Measurements from ENCODE around the gene MIS18A.

Gene MIS18A

GRCh38 chr21:32320726-32321125 is 41.9 kb upstream of the MIS18A start:
- no peak for DNase-seq (ENCODE audit: extremely low spot score)
- ChIA-PET CTCF (no interaction called here), POLR2A (no interaction called here)
- no peak for TF ChIP-seq CTCF (IDR thresholded peaks at IDR 0.05; ENCODE audit: control extremely low read depth, extremely low read depth, low read depth, missing control alignments)

GRCh38 chr21:32320059-32320458 is 41.2 kb upstream of the MIS18A start:
- CTCF ChIA-PET = no interaction called here
- DNase-seq (ENCODE audit: extremely low spot score) = no peak
- TF ChIP-seq CTCF (IDR thresholded peaks at IDR 0.05; ENCODE audit: control extremely low read depth, extremely low read depth, low read depth, missing control alignments) = no peak
- POLR2A ChIA-PET = no interaction called here

- ChIA-PET CTCF (interaction anchor here (1.4 to 1.5 kb wide), 2 partner anchors 14 to 45 kb away, joined by 3 to 4 read pairs; no protein-coding TSS in a partner anchor), POLR2A (no interaction called here)
- no peak for TF ChIP-seq CTCF (IDR thresholded peaks at IDR 0.05; ENCODE audit: control extremely low read depth, extremely low read depth, low read depth, missing control alignments)
Observed at GRCh38 chr21:32319012-32319411, 40.2 kb upstream of the MIS18A start.

GRCh38 chr21:32317726-32318125 is 38.9 kb upstream of the MIS18A start:
- TF ChIP-seq CTCF (IDR thresholded peaks at IDR 0.05; ENCODE audit: control extremely low read depth, extremely low read depth, low read depth, missing control alignments) = no peak
- ChIA-PET POLR2A (no interaction called here), CTCF (interaction anchor here (1.4 to 1.5 kb wide), 3 partner anchors 16 to 60 kb away, joined by 3 to 4 read pairs (median 3); no protein-coding TSS in a partner anchor)
- DNase-seq (ENCODE audit: extremely low spot score) = no peak

More at GRCh38 chr21:32319012-32319411, 40.2 kb upstream of the MIS18A start:
- DNase-seq (ENCODE audit: extremely low spot score) = no peak

GRCh38 chr21:32316361-32317215 is 37.7 kb upstream of the MIS18A start:
- DNase-seq (ENCODE audit: extremely low spot score) = no peak
- CTCF ChIA-PET = interaction anchor here (1.5 kb wide), 1 partner anchor 59 kb away, joined by 3 read pairs; no protein-coding TSS in a partner anchor
- TF ChIP-seq CTCF (IDR thresholded peaks at IDR 0.05; ENCODE audit: control extremely low read depth, extremely low read depth, low read depth, missing control alignments) = no peak
- POLR2A ChIA-PET = no interaction called here

- ChIA-PET POLR2A (no interaction called here), CTCF (no interaction called here)
- no peak for TF ChIP-seq CTCF (IDR thresholded peaks at IDR 0.05; ENCODE audit: control extremely low read depth, extremely low read depth, low read depth, missing control alignments)
- DNase-seq (ENCODE audit: extremely low spot score) = no peak
Observed at GRCh38 chr21:32315511-32316281, 36.8 kb upstream of the MIS18A start.
